Activated T-helper 2 cell treated with anti-CD3 and anti-CD28 coated beads, Interferon-gamma antibody, Interleukin-2, Interleukin-4, amounts not matched to agents 10 μg/mL and 5 μg/mL and 100 μg/mL, durations not matched to agents 14 hours and 24 hours and 36 hours (primary cell): Measurements from ENCODE around the gene TOR2A. TPM values are rescaled to one million over a fixed set of nuclear protein-coding genes. Genes with fewer than 3 reads are reported as not detected.
"Not testable (repeated sequence)": the region's sequence is repeated elsewhere in the genome, so short reads cannot be mapped to it uniquely, and the experiment has no call there.

ENCODE experiments used
- DNase-seq: peaks from one replicate; pipeline ENCODE4 v3.0.0; 2021; ENCODE audit warnings: low spot score
- H3K27ac Mint-ChIP-seq: one replicate; pipeline ENCODE4 v1.8.0; 2021; ENCODE audit warnings: mixed read lengths
- H3K27me3 Mint-ChIP-seq: one replicate; pipeline ENCODE4 v1.8.0; 2021; ENCODE audit warnings: low read depth, mixed read lengths
- H3K36me3 Mint-ChIP-seq: one replicate; pipeline ENCODE4 v1.8.0; 2021; ENCODE audit warnings: low read depth, mixed read lengths
- H3K4me1 Mint-ChIP-seq: one replicate; pipeline ENCODE4 v1.8.0; 2021; ENCODE audit warnings: low read depth, mixed read lengths
- H3K4me3 Mint-ChIP-seq: one replicate; pipeline ENCODE4 v1.8.0; 2021; ENCODE audit warnings: low read depth, mild to moderate bottlenecking, moderate library complexity, mixed read lengths
- H3K9me3 Mint-ChIP-seq: one replicate; pipeline ENCODE4 v1.8.0; 2021; ENCODE audit warnings: mixed read lengths
- intact Hi-C: fragments of 100-400 bp; cut with micrococcal nuclease; formaldehyde crosslinking; loops from one replicate; pipeline ENCODE4 v1.15.1; 2023
- total RNA-seq: library from RNA; stranded (reverse); gene quantifications from 2 replicates; pipeline ENCODE4 v1.2.3, GENCODE V29; 2022

TOR2A gene
- total RNA-seq = 20.2 and 20.6 TPM in 2 replicates

DNA sequence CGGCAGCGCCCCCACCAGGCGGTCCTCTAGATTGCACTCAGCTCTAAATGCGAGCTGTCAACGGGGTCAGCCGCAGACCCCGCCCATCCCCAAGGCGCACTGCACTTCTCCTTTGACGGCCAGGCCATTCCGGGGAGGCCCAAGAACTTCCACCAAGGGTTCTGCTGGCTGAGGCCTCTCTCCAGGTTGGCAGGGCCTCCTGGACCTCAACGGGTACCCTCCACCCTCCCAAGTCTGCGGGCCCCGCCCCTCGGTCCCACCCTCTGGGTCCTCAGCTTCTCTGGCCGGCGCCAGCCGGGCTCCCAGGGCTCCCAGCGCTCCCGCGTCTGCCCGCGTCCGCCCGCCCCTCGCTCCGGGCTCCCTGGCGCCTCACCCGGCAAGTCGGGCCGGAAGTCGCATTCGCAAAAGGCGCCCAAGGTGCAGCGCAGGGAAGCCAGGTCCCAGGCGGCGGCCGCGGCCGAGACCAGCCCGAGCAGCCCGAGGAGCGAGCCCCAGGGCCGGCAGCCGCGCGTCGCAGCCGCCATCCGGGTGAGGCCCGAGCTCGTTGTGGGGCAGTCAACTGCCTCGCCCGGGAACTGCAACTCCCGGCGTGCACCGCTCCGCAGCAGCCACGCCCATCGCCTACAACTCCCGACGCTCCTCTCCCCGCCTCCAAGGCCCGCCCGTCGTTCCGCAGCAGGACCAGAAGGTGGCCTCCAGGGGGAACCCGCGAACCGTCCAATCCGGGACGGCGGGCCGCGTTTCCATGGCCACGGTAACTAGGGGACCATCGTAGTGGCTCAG is at the start of gene TOR2A:
Gene TOR2A, minus strand, starts transcription at position 548 of the 783 bp plus-strand sequence. Its CDS starts 24 bp downstream, at position 524.
- Mint-ChIP-seq H3K27me3 (no peaks in the 10 kb centered on the region), H3K9me3 (no peaks in the 10 kb centered on the region), H3K4me3 (peak within 1 kb of the TSS; percentile 91), H3K36me3 (peaks cover 15% of the 10 kb centered on the region), H3K4me1 (peaks cover 11% of the 10 kb centered on the region), H3K27ac (peak within 1 kb of the TSS; percentile 95)
- peak; percentile 98 for DNase-seq
- intact Hi-C loops = loop anchor here (1.0 to 2.0 kb wide), 7 partner anchors 36 to 231 kb away; partner anchors contain the start of gene STXBP1

DNA sequence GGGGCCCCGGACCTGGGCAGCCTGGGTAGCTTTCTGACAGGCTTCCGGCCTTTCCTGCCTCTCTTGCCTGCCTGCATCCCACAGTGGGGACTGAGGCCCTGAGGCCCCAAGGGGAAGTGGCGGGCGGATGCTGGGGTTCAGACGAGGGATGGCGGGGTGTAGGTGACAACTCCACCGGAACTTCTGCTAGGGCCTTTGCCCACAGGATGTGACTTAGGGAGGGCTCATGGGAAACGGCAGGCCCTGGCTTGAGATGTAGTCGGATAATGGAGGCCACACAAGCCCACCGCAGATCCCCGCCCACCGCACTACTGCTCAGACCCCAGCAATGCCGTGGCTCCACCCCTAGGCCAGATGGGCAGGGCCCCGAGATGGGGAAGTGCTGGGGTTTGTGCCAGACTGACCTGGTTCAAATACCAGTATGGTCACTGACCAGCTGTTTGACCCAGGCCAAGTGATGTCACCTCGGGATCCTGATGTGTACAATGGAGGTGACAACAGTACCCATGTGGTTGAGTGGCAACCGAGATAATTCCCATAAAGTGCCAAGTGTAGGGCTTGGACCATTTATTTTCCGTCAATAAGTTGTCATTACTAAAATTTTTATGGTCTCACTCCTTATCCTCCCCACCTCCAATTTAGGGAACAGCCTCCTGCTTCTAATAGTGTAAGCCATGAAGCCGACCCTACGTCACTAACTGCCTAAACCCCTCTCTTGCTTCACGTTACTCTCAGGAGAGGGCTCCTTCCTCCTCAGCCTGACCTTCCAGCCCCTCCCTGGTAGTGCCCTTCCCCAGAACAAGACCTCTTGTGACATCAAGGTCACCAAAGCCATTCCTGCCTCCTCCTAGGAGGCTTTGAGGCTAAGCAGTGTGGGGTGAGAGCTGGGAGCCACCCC is 48.3 kb upstream of the TOR2A start:
- H3K27ac Mint-ChIP-seq = peak overlapping the region; percentile 97
- H3K4me3 Mint-ChIP-seq = peak overlapping the region; percentile 75
- intact Hi-C loops = loop anchor here (1.0 to 2.0 kb wide), 2 partner anchors 19 to 81 kb away; partner anchors contain the start of gene FPGS
- peaks cover 55% of the 10 kb centered on the region for H3K4me1 Mint-ChIP-seq
- H3K9me3 Mint-ChIP-seq = no peaks in the 10 kb centered on the region
- H3K27me3 Mint-ChIP-seq = no peaks in the 10 kb centered on the region
- peaks cover 22% of the 10 kb centered on the region for H3K36me3 Mint-ChIP-seq
- DNase-seq = peak; percentile 76

DNA sequence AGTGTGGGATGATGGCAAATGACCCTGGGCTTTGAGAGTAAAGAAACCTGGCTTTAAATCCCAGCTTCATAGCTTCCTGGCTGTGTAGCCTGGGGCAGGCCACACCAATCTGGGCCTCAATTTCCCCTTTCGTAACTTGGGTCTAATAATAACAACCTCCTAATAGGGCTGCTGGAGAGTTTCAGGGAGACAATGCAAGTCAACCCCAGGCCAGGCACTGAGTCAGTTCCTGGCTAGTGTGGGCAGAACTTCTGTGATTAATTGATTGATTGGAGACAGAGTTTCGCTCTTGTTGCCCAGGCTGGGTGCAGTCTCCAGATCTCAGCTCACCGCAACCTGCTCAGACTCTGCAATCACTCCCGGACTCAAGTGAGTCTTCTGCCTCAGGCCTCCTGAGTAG is 46.7 kb upstream of the TOR2A start:
- no peak for DNase-seq
- Mint-ChIP-seq H3K4me1 (peaks cover 49% of the 10 kb centered on the region), H3K4me3 (peak overlapping the region; percentile 57), H3K27ac (peak overlapping the region; percentile 84), H3K27me3 (no peaks in the 10 kb centered on the region), H3K9me3 (no peaks in the 10 kb centered on the region), H3K36me3 (peaks cover 15% of the 10 kb centered on the region)
- intact Hi-C loops = no loop called here

DNA sequence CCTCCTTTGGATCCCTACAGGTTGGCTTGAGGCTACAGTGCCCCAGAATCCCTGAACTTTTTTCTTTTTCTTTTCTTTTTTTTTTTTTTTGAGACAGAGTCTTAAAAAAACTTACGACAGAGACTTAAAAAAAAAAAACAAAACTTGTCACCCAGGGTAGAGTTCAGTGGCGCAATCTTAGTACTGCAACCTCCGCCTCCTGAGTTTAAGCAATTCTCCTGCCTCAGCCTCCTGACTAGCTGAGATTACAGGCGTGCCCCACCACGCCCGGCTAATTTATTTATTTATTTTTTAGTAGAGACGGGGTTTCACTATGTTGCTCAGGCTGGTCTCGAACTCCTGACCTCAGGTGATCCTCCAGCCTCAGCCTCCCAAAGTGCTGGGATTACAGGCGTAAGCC is 45.8 kb upstream of the TOR2A start:
- intact Hi-C loops, DNase-seq, H3K4me3 Mint-ChIP-seq, H3K27me3 Mint-ChIP-seq, H3K9me3 Mint-ChIP-seq: not testable (repeated sequence)
- peaks cover 16% of the 10 kb centered on the region for H3K36me3 Mint-ChIP-seq
- peak overlapping the region; percentile 84 for H3K27ac Mint-ChIP-seq
- peaks cover 53% of the 10 kb centered on the region for H3K4me1 Mint-ChIP-seq

DNA sequence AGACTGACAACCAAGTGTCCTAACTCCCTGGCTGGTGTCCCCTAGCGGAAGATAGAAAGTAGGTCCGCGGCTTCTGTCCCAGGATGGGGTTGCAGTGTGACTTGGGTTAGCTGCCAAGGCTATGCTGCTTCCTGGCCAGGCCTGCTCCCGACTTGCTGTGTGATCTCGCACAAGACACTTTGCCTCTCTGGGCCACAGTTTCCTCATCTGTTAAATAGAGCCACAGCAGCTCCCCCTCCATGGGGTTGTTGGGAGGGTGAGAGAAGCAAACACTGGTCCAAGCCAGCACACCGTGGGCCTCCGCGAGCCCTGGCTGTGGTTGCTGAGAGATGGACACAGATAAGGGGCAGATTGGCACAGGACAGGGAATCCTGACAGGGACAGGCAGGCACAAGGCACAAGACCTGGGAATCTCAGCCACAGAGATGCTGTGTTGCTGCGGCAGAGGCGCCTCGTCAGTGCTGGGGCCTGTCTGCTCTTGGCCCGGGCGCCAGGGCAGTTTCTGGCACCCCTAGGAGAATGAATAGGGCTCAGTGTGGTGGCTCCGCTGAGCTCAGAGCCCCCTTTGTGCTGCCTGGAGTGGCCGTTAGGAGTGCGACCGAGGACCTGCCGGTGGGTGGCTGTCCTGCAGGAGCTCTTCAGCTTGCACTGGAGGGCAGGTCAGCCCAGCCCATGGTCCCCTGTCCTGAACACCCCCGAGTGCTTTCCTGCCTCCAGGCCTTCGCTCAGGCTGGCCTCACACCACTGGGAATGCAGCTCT is 45.2 kb upstream of the TOR2A start:
- DNase-seq = no peak
- intact Hi-C loops = no loop called here
- H3K4me1 Mint-ChIP-seq = peaks cover 53% of the 10 kb centered on the region
- H3K4me3 Mint-ChIP-seq = no peak overlapping the region
- H3K27ac Mint-ChIP-seq = peak overlapping the region; percentile 61
- H3K9me3 Mint-ChIP-seq = no peaks in the 10 kb centered on the region
- no peaks in the 10 kb centered on the region for H3K27me3 Mint-ChIP-seq
- H3K36me3 Mint-ChIP-seq = peaks cover 16% of the 10 kb centered on the region

- H3K27ac Mint-ChIP-seq = peak overlapping the region; percentile 92
- H3K9me3 Mint-ChIP-seq = no peaks in the 10 kb centered on the region
- DNase-seq = peak; percentile 44
- H3K36me3 Mint-ChIP-seq = peaks cover 18% of the 10 kb centered on the region
- H3K4me1 Mint-ChIP-seq = peaks cover 50% of the 10 kb centered on the region
- no peaks in the 10 kb centered on the region for H3K27me3 Mint-ChIP-seq
- H3K4me3 Mint-ChIP-seq = peak overlapping the region; percentile 98
- intact Hi-C loops = loop anchor here (10.0 kb wide), 3 partner anchors 285 to 355 kb away; partner anchors contain the start of genes NAIF1, PTGES2, SLC25A25 and ZNF79
Measured at GRCh38 chr9:127779136-127779981, 44.3 kb upstream of the TOR2A start.

DNA sequence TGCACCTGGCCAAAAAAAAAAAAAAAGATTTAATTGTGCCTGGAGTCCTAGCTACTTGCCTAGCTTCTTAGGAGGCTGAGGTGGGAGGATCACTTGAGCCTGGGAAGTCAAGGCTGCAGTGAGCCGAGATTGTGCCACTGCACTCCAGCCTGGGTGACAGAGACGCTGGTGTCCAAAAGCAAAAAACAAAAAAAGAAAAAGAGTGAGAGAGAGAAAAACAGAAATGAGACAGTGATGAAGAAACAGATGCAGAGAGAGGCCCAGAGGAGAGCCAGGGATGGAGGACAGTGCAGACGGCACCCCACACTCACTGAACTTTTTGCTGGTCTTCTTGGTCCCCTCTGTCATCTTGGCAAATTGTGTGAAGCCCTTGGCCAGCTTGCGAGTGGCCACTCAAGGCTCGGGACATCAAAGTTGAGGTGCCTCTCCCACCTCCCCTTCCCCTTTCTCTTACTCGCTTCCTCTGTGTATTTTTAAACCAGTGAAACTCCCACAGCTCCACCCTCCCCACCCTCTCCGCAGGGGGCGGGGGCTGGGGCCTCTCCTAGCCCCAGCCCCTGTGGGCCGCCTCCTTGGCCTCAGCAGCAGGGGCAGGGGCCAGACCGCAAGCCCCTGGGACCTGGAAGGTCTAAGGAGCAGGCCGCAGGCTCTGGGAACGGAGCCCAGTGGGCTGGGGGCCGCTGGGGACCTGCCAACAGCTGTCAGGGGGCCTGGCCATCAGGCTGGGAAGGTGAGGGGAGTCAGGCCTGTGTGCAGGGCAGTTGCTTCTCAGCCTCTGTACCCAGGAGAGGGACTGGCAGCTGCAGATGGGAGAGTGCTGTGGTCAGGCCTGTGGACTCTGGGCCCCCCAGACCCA is 43.4 kb upstream of the TOR2A start, which contains the start of gene SH2D3C:
Gene SH2D3C, minus strand, starts transcription at position 387 of the 856 bp plus-strand sequence. Its CDS starts 39 bp downstream, at position 348.
- peak; percentile 43 for DNase-seq
- H3K9me3 Mint-ChIP-seq = no peaks in the 10 kb centered on the region
- peaks cover 47% of the 10 kb centered on the region for H3K4me1 Mint-ChIP-seq
- H3K27ac Mint-ChIP-seq = peak within 1 kb of the TSS; percentile 96
- peak within 1 kb of the TSS; percentile 98 for H3K4me3 Mint-ChIP-seq
- peaks cover 25% of the 10 kb centered on the region for H3K36me3 Mint-ChIP-seq
- no peaks in the 10 kb centered on the region for H3K27me3 Mint-ChIP-seq
- intact Hi-C loops = loop anchor here (10.0 kb wide), 3 partner anchors 286 to 354 kb away; partner anchors contain the start of genes NAIF1, PTGES2, SLC25A25 and ZNF79

- intact Hi-C loops = loop anchor here (10.0 kb wide), 3 partner anchors 287 to 353 kb away; partner anchors contain the start of genes NAIF1, PTGES2, SLC25A25 and ZNF79
Measured at GRCh38 chr9:127777368-127777980, 42.4 kb upstream of the TOR2A start.

GRCh38 chr9:127776924-127777289 is 41.8 kb upstream of the TOR2A start:
- H3K9me3 Mint-ChIP-seq = no peaks in the 10 kb centered on the region
- no peaks in the 10 kb centered on the region for H3K27me3 Mint-ChIP-seq
- no peak for DNase-seq
- peaks cover 39% of the 10 kb centered on the region for H3K4me1 Mint-ChIP-seq
- intact Hi-C loops = loop anchor here (1.0 to 10.0 kb wide), 4 partner anchors 8 to 352 kb away; partner anchors contain the start of genes NAIF1, PTGES2, SLC25A25 and ZNF79
- peaks cover 29% of the 10 kb centered on the region for H3K36me3 Mint-ChIP-seq
- H3K4me3 Mint-ChIP-seq = peak overlapping the region; percentile 98
- peak overlapping the region; percentile 96 for H3K27ac Mint-ChIP-seq

More at GRCh38 chr9:127777368-127777980, 42.4 kb upstream of the TOR2A start:
- Mint-ChIP-seq H3K4me3 (peak overlapping the region; percentile 98), H3K36me3 (peaks cover 29% of the 10 kb centered on the region), H3K9me3 (no peaks in the 10 kb centered on the region), H3K27ac (peak overlapping the region; percentile 96), H3K27me3 (no peaks in the 10 kb centered on the region), H3K4me1 (peaks cover 40% of the 10 kb centered on the region)
- DNase-seq = no peak

DNA sequence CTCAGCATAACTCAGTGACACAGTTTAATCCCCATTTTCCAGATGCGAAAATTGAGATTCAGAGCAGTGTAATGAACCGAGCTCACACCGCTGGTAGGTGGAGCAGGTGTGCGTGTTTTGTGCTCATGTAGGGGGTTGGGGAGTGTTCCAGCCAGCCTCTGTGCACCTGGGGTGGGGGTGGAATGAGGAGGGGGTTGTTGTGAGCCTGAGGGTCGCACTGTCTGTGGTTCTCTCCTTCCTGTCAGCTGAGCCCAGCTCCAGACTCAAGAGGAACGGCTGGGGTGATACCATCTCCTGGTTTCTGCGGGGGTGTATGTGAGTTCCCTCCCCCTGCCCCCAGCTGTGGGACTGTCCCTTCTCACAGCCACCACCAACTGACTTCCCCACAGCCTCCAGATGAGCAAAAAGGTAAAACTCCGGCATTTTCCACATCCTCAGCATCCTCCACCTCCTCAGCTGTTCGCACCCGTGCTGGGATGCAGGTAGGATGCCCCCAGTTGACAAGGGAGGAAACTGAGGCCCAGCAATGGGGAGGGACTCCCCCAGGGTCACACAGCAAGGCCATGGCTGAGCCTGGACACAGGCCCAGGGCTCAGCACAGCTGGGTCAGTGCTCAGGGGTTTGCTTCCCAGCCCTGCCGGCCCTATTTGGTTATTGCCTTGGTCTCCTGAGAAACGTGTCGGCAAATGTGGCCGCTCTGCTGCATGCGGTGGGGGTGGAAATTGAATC is 41.3 kb upstream of the TOR2A start:
- H3K36me3 Mint-ChIP-seq = peaks cover 33% of the 10 kb centered on the region
- intact Hi-C loops = loop anchor here (1.0 to 10.0 kb wide), 4 partner anchors 9 to 352 kb away; partner anchors contain the start of genes NAIF1, PTGES2, SLC25A25 and ZNF79
- no peaks in the 10 kb centered on the region for H3K9me3 Mint-ChIP-seq
- no peaks in the 10 kb centered on the region for H3K27me3 Mint-ChIP-seq
- DNase-seq = peak; percentile 73
- peak overlapping the region; percentile 98 for H3K4me3 Mint-ChIP-seq
- peaks cover 38% of the 10 kb centered on the region for H3K4me1 Mint-ChIP-seq
- H3K27ac Mint-ChIP-seq = peak overlapping the region; percentile 96
